ENCODE measurements around the gene KIAA0753.

DNA sequence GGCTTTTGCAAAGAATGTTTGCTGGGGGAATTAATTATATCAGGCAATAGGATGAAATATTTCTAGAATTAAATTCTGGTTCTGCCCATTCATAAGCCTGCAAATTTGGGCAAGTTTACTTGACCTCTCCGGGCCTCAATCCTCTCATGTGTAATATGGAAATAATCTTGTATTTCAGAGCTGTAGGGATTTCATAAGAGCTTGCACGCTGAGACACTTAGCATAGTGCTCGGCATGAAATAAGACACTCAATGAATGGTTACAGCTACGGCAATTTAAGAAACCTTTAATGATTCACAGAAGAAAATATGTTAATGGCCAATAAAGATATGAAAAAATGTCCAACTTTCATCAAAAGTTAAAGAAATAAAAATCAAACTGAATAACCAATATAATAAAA, 43.6 kb downstream of the KIAA0753 start:
- TF ChIP-seq, protein P1, sequence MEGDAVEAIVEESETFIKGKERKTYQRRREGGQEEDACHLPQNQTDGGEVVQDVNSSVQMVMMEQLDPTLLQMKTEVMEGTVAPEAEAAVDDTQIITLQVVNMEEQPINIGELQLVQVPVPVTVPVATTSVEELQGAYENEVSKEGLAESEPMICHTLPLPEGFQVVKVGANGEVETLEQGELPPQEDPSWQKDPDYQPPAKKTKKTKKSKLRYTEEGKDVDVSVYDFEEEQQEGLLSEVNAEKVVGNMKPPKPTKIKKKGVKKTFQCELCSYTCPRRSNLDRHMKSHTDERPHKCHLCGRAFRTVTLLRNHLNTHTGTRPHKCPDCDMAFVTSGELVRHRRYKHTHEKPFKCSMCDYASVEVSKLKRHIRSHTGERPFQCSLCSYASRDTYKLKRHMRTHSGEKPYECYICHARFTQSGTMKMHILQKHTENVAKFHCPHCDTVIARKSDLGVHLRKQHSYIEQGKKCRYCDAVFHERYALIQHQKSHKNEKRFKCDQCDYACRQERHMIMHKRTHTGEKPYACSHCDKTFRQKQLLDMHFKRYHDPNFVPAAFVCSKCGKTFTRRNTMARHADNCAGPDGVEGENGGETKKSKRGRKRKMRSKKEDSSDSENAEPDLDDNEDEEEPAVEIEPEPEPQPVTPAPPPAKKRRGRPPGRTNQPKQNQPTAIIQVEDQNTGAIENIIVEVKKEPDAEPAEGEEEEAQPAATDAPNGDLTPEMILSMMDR (IDR thresholded peaks at IDR 0.05; ENCODE audit: low read depth, low read length, poor library complexity, severe bottlenecking), result no peak
- no peak for TF ChIP-seq EZH2phosphoT487 (IDR thresholded peaks at IDR 0.05; ENCODE audit: borderline replicate concordance, low read length)
